KBM-7 (cell line): ENCODE data around the gene C10orf67.

ENCODE experiments used
- DNase-seq: peaks from one replicate; pipeline ENCODE4 v3.0.0-alpha.2; 2015
- in situ Hi-C: fragments of 300-500 bp; cut with MboI; formaldehyde crosslinking; loops from 2 replicates; pipeline ENCODE4 v1.14.3; 2020; ENCODE audit warnings: low sequenced_read_pairs, low pct_unique_long_range_greater_than_20kb, mixed read lengths

C10orf67 gene

DNA sequence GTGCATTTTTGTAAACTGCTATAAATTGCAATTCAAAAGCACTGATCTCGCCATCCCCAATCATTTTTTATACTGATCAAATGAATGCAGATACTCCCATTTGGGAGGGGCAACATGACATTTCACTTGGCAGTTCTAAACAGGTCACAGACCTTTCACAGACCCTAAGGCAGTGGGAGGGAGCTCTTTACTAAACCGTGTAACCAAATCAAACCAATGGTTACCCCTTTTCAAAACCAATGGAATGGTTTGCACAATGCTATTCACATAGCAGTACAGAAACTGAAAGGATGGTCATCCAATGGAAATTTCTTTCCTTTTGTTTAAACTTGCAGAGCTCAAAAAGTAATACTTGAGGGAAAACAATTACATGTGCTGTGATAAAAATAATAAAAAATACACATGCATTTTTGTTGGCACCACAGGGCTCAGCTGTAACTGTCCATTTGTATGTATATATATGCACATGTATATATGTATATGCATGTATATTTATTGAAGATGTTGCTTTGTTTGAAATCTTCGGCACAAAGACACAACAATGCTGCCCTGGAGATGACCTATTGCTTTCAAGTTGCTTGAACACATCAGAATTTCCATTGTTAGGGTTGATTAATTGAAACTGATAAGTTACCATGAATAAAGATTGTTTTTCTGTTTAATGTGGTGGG, 138.5 kb downstream of the C10orf67 start:
- in situ Hi-C loops = no loop called here
- DNase-seq = no peak

DNA sequence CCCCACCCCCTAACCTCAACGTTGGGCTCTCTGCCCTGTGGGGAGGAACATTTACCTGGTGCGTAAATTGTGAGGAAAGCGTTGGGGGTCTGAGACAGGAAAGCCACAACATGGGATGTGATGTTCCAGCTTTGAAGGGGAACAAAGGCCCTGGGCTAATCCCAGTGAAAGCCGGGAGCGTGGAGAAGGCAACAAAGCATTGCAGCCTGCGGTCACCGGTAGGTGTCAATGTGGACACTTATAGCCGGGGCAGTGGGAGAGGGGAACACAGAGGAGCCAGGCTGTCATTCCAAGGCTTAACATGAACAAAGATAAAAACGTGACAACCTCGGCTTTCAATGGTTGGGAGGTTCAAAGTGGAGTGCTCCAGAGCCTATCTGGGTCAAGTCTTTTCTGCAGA, 139.8 kb downstream of the C10orf67 start:
- no peak for DNase-seq
- in situ Hi-C loops = no loop called here

DNA sequence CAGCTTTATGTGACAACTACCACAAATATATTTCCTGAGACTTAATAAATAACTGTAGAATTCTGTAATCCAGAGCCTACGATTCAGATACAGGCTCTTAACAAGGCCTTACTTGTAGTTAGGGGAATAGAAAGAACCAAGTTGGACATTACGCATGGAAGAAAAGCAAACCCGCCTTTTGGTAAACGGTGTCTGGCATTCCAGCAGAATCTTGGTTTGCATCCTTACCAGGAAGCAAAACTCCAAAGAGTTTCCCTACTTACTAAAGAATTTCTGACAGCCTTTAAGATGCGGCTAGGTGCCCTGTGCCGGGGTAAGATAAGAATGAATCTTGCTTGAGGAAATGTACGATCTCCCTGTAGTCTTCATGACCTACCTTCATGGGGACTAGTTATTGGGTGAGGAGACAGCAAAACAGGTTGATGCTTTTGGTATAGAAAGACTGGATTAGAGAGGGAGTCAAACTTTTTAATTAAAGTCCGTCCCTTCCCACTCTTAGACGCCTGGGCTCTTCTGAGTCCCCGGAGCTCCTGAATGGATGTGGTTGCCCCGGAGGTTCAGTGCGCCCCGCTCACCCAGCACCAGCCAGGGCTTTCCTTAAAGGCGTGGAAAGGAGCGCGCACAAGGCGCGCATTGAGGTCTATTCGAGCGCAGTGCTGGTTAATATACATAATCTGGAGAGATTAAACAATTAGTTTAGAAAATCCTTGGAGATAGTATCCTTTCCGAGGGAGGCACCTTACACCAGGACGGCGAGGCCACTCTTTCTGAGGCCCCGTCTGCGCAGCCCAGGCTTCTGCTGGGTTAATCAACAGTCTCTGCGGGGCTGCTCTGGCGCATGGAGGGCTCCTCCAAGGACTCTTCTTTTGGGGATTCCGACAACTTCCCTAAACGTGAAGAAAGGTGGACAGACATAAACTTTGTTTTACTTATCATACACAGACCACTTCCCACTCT, 140.9 kb downstream of the C10orf67 start:
- DNase-seq = no peak
- in situ Hi-C loops = no loop called here

DNA sequence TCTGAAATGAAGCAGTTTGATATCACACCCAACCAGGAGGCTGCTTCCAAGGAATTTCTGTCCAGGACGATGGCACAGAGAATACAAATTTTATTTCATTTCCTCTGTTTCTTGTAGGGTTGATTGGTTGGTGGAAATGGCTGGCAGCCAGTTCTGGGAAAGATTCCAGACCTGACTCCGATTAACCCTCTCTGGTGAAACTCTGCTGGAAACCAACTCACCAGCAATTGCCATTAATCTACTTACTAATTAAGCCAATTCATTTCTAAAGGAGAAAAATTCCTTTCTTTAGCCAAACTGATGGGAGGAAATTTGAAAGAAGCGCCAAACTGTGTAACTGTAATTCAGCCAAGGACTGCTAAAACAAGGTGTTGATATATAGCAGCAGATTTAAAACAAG, 141.8 kb downstream of the C10orf67 start:
- DNase-seq = no peak
- in situ Hi-C loops = no loop called here

DNA sequence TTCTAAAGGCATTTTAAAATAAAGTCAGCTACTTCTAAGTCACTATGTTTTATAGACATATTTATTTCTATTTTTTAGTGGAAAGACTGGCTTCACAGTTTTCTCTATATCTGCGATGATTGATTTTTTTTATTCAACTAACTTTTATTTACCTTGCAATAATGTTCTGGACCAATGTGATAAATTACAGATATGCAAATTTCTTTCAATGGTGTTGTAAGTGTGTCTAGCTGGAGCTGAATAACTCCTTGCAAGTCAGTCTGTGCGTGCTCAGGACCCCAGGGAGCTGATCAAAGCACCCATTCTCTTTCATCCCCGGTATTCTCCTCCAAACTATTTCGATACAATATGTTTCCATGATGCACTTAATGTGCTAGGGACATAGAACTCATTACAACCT, 142.8 kb downstream of the C10orf67 start:
- DNase-seq = no peak
- in situ Hi-C loops = no loop called here

DNA sequence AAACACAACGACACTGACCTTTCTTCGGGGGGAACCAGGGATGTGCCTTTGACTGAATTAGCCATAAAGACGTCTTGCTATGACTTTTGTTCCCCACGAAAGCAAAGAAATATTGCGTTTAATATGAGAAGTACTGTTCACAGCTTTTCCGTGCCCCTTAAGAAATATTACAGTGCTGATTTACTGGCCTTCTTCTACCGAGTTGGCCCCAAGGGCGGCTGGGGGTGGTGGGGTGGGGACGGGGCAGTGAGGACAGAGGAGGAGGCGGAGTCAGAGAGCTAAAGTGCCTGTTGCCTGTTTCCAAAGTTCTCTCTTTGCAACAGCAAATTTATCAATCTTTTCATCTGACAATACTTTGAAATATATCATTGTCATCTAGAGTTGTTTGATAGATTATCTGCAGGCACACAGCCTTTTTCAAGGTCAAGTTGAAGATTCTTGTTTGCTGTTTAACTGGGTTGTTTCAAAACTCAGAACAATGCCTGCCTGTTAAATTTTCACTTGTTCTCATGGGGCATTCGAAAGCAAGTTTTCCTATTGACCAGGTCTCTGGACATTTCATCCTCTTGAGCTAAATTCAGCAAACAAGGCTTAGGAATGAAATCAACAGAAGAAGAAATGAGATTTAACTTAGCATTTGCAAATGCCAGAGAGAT, 143.5 kb downstream of the C10orf67 start:
- in situ Hi-C loops = no loop called here
- DNase-seq = no peak

DNA sequence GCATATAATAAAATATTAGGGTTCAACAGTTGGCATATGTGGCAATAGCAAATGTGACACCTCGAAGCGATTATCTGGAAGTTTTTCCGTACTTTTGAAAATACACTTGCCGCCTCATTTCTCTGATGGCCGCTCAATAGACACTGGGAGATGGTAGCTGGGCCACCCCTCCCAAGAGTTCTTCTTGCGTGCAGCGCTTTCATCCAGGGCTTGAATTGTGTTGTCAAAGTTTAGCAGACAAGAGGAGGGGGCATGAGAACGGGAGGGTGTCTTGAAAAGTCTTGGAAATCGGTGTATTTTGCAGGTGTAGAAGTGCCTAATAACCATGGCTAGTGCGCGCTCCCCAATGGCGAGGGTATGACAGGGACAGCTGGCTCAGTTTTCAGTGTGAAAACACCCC, 144.0 kb downstream of the C10orf67 start:
- no peak for DNase-seq
- in situ Hi-C loops = no loop called here

DNA sequence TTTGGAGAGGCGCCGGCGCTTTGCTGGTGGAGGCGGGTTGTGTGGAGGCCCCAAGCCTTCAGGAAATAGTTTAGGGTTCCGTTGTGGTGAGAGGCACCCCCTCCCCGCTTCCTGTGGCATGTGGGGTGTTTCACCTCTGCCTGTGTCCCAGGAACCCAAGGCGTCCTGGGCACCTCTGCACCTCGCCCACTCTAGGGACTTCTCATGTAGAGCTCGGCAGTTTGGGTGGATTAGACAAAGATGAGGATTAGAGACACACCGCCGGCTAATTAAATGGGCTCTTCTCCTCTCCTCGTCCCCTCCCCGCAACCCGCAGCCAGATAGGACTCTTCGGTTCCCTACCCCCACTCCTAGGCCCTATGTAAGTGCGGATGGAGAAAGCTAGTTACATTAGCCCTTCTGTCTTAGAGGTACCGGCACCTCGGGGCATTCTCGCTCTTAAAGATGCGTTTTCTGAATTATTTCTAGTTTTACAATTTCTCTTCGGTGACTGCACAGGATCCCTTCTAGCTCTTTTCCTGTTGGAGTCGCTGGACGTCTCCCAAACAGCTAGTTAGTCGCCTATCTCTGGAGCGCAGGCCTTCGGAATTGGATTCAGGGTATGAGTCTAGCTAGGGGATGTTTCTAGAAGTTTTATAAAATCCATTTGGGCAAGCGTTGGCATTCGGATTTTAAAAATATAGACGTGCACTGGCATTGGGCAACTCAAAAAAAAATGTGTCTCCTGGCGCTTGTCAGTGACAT, 144.7 kb downstream of the C10orf67 start:
- in situ Hi-C loops = no loop called here
- DNase-seq = no peak

DNA sequence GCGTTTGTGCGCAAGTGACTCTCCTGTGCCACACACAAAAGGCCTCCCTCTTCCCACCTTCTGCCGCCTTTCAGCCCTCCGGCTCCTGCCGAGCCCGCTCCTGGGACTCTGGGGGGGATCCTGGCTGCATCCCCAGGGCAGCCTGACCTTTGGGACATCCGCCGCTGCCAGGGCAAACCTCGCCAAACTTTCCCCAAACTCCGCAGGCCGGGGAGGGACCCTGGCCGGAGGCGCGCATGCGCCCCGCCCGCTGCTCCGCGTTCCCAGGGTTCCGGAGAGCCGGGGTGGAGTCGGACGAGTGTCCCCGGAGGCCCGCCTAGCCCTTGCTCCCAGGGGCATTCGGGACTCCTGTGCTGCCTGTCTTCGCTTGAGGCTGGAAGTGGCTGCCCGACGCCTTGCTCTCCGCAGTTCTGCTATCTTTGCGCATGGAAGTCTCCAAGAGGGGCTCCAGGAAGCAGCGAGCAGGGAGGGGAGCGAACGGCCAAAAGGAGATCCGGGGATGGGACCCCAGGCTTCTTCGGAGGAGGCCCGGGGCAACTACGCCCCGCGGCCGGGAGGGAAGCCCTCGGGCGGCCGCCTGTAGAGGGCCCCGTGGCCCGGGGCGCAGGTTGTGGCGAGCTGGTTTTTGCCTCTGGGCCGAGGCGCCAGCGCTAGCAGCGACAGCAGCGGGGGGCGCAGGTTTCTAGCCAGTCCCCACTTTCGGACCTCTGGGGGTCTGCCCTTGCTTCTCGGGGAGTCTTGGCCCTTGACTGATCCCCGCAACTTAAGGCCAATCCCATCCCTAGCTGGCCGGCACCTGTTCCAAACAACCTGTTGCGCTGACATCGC, 145.4 kb downstream of the C10orf67 start:
- in situ Hi-C loops = no loop called here
- no peak for DNase-seq

DNA sequence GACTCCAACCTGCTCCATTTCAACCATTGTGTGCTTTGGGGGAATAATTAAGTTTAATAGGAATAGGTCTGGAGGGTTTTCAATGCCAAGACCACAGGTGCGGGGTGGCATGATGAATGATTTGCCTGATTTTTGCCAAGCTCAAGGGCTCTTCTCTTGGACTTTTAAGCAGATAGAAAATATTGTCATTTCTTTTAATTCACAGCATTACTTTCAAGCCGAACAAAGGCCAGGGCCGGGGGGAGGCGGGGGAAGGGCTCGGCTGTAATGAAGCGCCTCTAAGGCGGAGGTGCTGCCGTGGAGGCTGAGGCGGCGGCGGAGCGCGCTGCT, 146.0 kb downstream of the C10orf67 start:
- no peak for DNase-seq
- in situ Hi-C loops = no loop called here

DNA sequence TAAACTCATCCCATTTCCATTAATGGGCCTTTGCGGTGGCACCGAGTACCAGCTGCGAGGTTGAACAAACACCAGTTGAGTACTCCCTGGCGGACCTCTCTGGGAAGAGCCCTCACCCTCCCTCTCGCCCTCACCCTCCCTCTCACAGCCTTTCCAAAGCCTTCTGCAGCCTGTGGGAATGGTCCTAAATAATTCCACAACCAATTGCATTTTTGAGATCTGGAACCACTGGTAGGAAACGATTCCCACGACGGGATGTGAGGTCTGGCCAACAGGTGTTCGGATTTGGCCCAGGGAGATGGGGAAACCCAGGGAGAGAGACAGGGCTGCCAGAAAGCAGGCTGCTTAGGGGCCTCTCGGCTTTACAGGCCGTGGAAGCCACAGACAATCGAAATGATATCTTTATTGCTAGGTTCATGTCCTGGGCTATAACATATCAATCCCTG, 147.2 kb downstream of the C10orf67 start:
- in situ Hi-C loops = no loop called here
- no peak for DNase-seq

DNA sequence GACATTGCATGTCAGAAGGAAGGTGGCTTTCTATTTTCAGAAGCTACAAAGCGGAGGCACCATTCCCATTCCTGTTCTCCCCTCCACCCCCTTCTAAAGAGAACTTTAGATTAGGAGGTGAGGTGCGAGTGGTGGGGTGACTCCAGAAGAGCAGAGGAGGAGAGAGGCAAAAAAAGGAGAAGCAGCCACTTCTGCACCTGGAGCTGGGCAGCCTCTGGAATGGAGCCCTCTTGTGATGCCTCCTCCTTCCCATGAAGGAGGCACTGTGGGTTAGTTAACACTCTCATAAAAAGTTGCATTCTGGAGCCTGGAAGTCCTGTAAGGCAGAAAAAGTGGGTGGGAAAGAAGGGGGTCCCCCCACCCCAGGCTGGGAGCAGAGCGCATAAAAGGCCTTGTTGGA, 147.7 kb downstream of the C10orf67 start:
- in situ Hi-C loops = no loop called here
- DNase-seq = no peak

DNA sequence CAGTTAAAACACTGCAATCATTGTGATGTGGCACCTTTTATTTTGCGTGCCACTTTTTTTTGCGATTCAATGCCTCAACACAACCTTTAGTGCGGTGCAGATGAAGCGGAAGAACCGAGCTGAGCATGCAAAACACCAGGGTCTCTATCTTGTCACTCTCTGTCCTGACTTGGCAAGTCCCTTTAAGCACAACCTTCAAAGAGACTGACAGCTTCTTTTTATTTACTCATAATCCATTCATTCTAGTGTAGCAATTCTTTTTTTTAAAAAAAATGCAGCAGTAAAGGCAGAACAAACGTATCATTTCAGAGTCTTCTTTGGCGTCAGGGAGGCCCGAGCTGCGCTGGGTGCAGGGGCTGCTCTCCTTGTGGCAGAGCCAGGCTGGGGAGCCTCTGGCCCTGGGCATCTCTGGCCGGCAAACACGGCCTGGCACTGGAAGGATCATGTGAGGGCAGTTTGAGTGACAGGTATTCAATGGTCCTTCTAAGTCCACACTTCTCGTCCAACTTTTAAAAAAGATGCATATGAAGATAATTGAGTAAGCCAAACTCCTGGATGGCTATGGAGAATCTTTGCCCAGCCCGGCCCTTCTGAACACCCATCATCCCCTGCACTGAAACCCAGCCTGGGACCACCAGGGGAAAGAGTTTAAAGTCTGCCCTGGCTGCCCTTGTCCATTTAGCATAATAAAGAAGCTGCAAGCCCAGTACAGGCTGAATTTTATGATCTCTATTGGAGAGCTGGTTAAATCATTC, 148.6 kb downstream of the C10orf67 start:
- in situ Hi-C loops = no loop called here
- no peak for DNase-seq

DNA sequence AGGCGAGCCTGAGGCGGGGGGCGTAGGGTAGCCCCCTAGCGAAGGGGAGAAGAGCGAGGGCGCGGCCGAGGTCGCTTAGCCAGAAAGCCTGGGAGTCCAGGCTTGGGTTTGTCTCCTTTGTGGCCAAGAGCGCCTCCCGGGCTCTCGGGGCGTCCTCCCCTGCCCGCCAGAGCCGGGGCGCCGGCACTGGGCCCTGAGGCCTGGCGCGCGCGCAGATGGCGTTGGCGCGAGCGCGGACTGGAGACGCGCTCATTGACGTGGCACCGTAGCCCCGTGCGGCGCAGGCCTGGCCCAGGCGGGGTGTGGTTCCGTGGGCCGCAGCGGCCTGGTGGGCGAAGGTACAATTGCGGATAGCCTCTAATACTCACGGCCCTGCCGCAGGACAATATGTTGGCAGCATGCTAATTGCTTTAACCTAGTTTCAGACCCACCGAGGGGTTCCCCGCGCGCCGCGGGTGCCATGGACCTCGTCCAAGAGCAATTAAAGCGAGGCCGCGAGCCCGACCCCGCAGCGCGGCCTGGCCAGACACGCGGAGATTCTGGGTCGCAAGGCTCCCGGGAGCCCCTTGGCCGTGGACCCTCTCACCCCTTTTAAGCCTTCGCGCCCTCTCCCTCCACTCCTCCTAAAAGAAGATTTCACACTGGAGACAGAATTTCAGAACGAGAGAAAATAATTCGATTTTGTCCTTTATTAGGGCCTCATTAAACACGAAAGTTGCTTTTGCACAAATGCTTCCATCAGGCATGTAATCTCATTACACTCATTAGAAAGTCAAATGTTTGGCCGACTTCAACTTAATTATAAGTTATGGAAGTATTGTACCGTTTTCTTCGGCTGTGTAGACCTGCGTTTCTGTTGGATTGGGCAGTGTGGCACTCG, 149.4 kb downstream of the C10orf67 start:
- in situ Hi-C loops = no loop called here

DNA sequence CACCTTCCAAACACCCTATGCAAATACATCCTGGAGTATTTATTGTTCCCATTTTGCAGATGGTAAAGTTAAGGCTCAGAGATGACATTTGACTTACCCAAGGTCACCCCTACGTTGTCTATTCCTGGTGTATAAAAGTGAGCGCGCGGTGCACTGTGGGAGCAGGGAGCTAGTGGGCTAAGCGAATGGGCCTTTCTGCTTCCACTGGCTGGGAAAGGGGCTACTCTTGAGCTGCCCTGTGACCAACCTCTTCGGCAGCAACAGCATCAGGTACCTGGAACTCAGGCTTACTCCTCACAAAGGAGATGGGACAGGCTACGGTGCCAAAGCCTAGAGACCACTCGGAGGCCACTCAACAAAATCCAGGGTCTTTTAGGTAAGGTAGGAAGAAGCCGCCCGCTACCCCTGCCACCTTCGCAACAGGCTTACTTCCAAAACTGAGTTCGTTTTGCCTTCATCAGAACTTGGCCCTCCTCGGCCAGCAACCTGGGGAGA, 150.1 kb downstream of the C10orf67 start:
- DNase-seq = no peak
- in situ Hi-C loops = no loop called here

More for the DNA sequence above, 149.4 kb downstream of the C10orf67 start:
- DNase-seq = no peak

DNA sequence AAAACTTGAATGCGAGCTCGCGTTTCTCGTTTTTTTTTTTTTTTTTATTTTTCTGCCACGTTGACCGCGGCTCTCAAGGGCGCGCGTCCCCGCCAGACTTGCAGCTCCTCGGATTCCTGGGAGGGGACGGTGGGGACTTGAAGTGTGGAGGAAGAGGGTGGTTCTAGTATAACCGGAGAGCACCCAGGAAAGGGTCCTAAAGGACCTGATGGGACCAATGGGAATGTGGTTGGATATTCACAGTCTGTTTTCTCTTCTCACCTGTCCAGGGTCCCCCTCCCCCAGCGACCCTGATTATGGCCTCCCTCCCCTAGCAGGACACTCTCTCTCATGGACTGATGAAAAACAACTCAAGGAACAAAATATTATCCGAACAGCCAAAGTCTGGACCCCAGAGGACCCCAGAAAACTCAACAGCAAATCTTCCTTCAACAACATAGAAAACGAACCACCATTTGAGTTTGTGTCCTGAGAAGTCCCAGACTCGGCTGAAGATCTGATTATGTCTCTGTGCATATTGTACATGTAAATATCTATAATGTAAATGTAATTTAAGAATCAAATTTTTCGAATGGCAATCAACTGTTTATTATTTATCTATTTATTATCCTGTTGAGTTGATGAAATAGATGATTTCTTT, 151.0 kb downstream of the C10orf67 start:
- in situ Hi-C loops = no loop called here
- no peak for DNase-seq
